GM21737 (cell line): ENCODE measurements around the gene RASAL2.

Experiments used
- ATAC-seq: cut with Tn5 transposase; IDR thresholded peaks from one replicate; pipeline ENCODE4 v1.9.1; 2021; ENCODE audit warnings: mild to moderate bottlenecking, moderate library complexity; ENCODE audit not compliant: unreplicated experiment

Gene RASAL2

GRCh38 chr1:178417858-178418257 lies 324.0 kb downstream of the RASAL2 start:
- ATAC-seq, result no peak

GRCh38 chr1:178418284-178418955 lies 324.5 kb downstream of the RASAL2 start:
- ATAC-seq, result peak; percentile 82

GRCh38 chr1:178434360-178434759 lies 340.5 kb downstream of the RASAL2 start:
- no peak for ATAC-seq

GRCh38 chr1:178434899-178435435 lies 341.1 kb downstream of the RASAL2 start:
- no peak for ATAC-seq

GRCh38 chr1:178436899-178437298 lies 343.0 kb downstream of the RASAL2 start:
- no peak for ATAC-seq

- ATAC-seq, result no peak
Observed at GRCh38 chr1:178438432-178438831, 344.5 kb downstream of the RASAL2 start.

- no peak for ATAC-seq
Observed at GRCh38 chr1:178442925-178443324, 349.0 kb downstream of the RASAL2 start.

- no peak for ATAC-seq
Observed at GRCh38 chr1:178450871-178451270, 357.0 kb downstream of the RASAL2 start.

- ATAC-seq, result no peak
Observed at GRCh38 chr1:178451529-178451928, 357.6 kb downstream of the RASAL2 start.

- no peak for ATAC-seq
Observed at GRCh38 chr1:178452013-178452412, 358.1 kb downstream of the RASAL2 start.

GRCh38 chr1:178456472-178456871 lies 362.6 kb downstream of the RASAL2 start:
- no peak for ATAC-seq

- no peak for ATAC-seq
Observed at GRCh38 chr1:178457651-178458050, 363.7 kb downstream of the RASAL2 start.

GRCh38 chr1:178458203-178458602 lies 364.3 kb downstream of the RASAL2 start:
- no peak for ATAC-seq

GRCh38 chr1:178461104-178461503 lies 367.2 kb downstream of the RASAL2 start:
- ATAC-seq, result no peak

- ATAC-seq, result no peak
Observed at GRCh38 chr1:178461701-178462100, 367.8 kb downstream of the RASAL2 start.

- no peak for ATAC-seq
Observed at GRCh38 chr1:178464141-178464540, 370.2 kb downstream of the RASAL2 start.

GRCh38 chr1:178464566-178464965 lies 370.7 kb downstream of the RASAL2 start:
- ATAC-seq, result no peak

- ATAC-seq, result no peak
Observed at GRCh38 chr1:178465011-178465410, 371.1 kb downstream of the RASAL2 start.

GRCh38 chr1:178467837-178468236 lies 373.9 kb downstream of the RASAL2 start:
- no peak for ATAC-seq

GRCh38 chr1:178470411-178470960 lies 376.6 kb downstream of the RASAL2 start:
- no peak for ATAC-seq

- no peak for ATAC-seq
Observed at GRCh38 chr1:178472531-178472930, 378.6 kb downstream of the RASAL2 start.

GRCh38 chr1:178477373-178477772 lies 383.5 kb downstream of the RASAL2 start:
- ATAC-seq, result no peak

GRCh38 chr1:178477841-178478240 lies 383.9 kb downstream of the RASAL2 start:
- ATAC-seq, result no peak
